Measurements from ENCODE around the gene FMN1.

FMN1 gene

GRCh38 chr15:32928876-32929275 is 265.6 kb downstream of the FMN1 start:
- no peak for DNase-seq
- no peak for TF ChIP-seq CTCF (IDR thresholded peaks at IDR 0.05; ENCODE audit: low read depth, low read length)
- Histone ChIP-seq H3K27me3 (no peaks in the 10 kb centered on the region; the same call in 1 of the 2 replicates), H3K9me3 (no peaks in the 10 kb centered on the region), H3K4me1 (no peaks in the 10 kb centered on the region), H3K36me3 (no peaks in the 10 kb centered on the region), H3K4me3 (ENCODE audit: low read depth, low read length) (no peak overlapping the region)

- H3K4me3 ChIP-seq (ENCODE audit: low read depth, low read length): no peak overlapping the region
- H3K4me1 ChIP-seq: no peaks in the 10 kb centered on the region
- no peaks in the 10 kb centered on the region for H3K27me3 ChIP-seq
- TF ChIP-seq CTCF (IDR thresholded peaks at IDR 0.05; ENCODE audit: low read depth, low read length): no peak
- DNase-seq: no peak
- H3K9me3 ChIP-seq: no peaks in the 10 kb centered on the region
- no peaks in the 10 kb centered on the region for H3K36me3 ChIP-seq
Measured at GRCh38 chr15:32927124-32927523, 267.4 kb downstream of the FMN1 start.

GRCh38 chr15:32923176-32923575 is 271.3 kb downstream of the FMN1 start:
- DNase-seq: no peak
- H3K4me3 ChIP-seq (ENCODE audit: low read depth, low read length): no peak overlapping the region
- no peaks in the 10 kb centered on the region for H3K27me3 ChIP-seq
- H3K9me3 ChIP-seq: no peaks in the 10 kb centered on the region
- H3K36me3 ChIP-seq: no peaks in the 10 kb centered on the region
- no peak for TF ChIP-seq CTCF (IDR thresholded peaks at IDR 0.05; ENCODE audit: low read depth, low read length)
- no peaks in the 10 kb centered on the region for H3K4me1 ChIP-seq

- H3K4me1 ChIP-seq: no peaks in the 10 kb centered on the region
- no peaks in the 10 kb centered on the region for H3K27me3 ChIP-seq
- H3K36me3 ChIP-seq: no peaks in the 10 kb centered on the region
- no peak for TF ChIP-seq CTCF (IDR thresholded peaks at IDR 0.05; ENCODE audit: low read depth, low read length)
- no peak for DNase-seq
- no peak overlapping the region for H3K4me3 ChIP-seq (ENCODE audit: low read depth, low read length)
- no peaks in the 10 kb centered on the region for H3K9me3 ChIP-seq
Measured at GRCh38 chr15:32922541-32922940, 272.0 kb downstream of the FMN1 start.

GRCh38 chr15:32919749-32920414 is 274.6 kb downstream of the FMN1 start:
- Histone ChIP-seq H3K4me3 (ENCODE audit: low read depth, low read length) (no peak overlapping the region), H3K4me1 (no peaks in the 10 kb centered on the region; the same call in 1 of the 2 replicates), H3K9me3 (no peaks in the 10 kb centered on the region), H3K27me3 (no peaks in the 10 kb centered on the region), H3K36me3 (no peaks in the 10 kb centered on the region)
- no peak for TF ChIP-seq CTCF (IDR thresholded peaks at IDR 0.05; ENCODE audit: low read depth, low read length)
- no peak for DNase-seq

- no peak overlapping the region for H3K4me3 ChIP-seq (ENCODE audit: low read depth, low read length)
- no peaks in the 10 kb centered on the region for H3K27me3 ChIP-seq
- no peaks in the 10 kb centered on the region; the same call in 1 of the 2 replicates for H3K4me1 ChIP-seq
- H3K9me3 ChIP-seq: no peaks in the 10 kb centered on the region
- H3K36me3 ChIP-seq: no peaks in the 10 kb centered on the region
- no peak for TF ChIP-seq CTCF (IDR thresholded peaks at IDR 0.05; ENCODE audit: low read depth, low read length)
- DNase-seq: no peak
Measured at GRCh38 chr15:32918547-32918946, 276.0 kb downstream of the FMN1 start.
